ENCODE data around the gene LRP8.

The LRP8 gene

GRCh38 chr1:53348486-53349368 lies 20.9 kb upstream of the LRP8 start:
- Histone ChIP-seq H3K4me1 (ENCODE audit: low read length) (no peaks in the 10 kb centered on the region), H3K36me3 (replicated peaks; ENCODE audit: insufficient read depth, low read length) (no peaks in the 10 kb centered on the region), H2AFZ (ENCODE audit: low read length) (no peak overlapping the region), H3K79me2 (ENCODE audit: low read length) (no peaks in the 10 kb centered on the region), H3K9ac (ENCODE audit: low read length) (no peak overlapping the region), H4K20me1 (ENCODE audit: insufficient read depth, low read length) (no peaks in the 10 kb centered on the region), H3K27ac (ENCODE audit: low read length) (no peak overlapping the region), H3K4me3 (ENCODE audit: low read length) (no peak overlapping the region), H3F3A (ENCODE audit: insufficient read depth, low read length) (no peaks in the 10 kb centered on the region), H3K27me3 (replicated peaks; ENCODE audit: insufficient read depth, low read length) (no peaks in the 10 kb centered on the region), H3K9me3 (replicated peaks; ENCODE audit: insufficient read depth, low read length) (no peaks in the 10 kb centered on the region), H3K4me2 (ENCODE audit: low read depth, low read length) (no peak overlapping the region), H3K9me2 (replicated peaks; ENCODE audit: insufficient read depth, low read length) (no peaks in the 10 kb centered on the region)
- DNase-seq = no peak
- TF ChIP-seq CTCF (IDR thresholded peaks at IDR 0.05; ENCODE audit: low read length) (no peak), EZH2phosphoT487 (IDR thresholded peaks at IDR 0.05; ENCODE audit: low read length) (no peak)

- H3K79me2 ChIP-seq (ENCODE audit: low read length) = no peaks in the 10 kb centered on the region
- H3K4me1 ChIP-seq (ENCODE audit: low read length) = no peaks in the 10 kb centered on the region
- no peaks in the 10 kb centered on the region for H3F3A ChIP-seq (ENCODE audit: insufficient read depth, low read length)
- no peak for DNase-seq
- H3K9me3 ChIP-seq (replicated peaks; ENCODE audit: insufficient read depth, low read length) = no peaks in the 10 kb centered on the region
- no peaks in the 10 kb centered on the region for H3K27me3 ChIP-seq (replicated peaks; ENCODE audit: insufficient read depth, low read length)
- H4K20me1 ChIP-seq (ENCODE audit: insufficient read depth, low read length) = no peaks in the 10 kb centered on the region
- H3K4me3 ChIP-seq (ENCODE audit: low read length) = no peak overlapping the region
- H3K9me2 ChIP-seq (replicated peaks; ENCODE audit: insufficient read depth, low read length) = no peaks in the 10 kb centered on the region
- no peaks in the 10 kb centered on the region for H3K36me3 ChIP-seq (replicated peaks; ENCODE audit: insufficient read depth, low read length)
- no peak overlapping the region for H2AFZ ChIP-seq (ENCODE audit: low read length)
- no peak overlapping the region for H3K27ac ChIP-seq (ENCODE audit: low read length)
- TF ChIP-seq CTCF (IDR thresholded peaks at IDR 0.05; ENCODE audit: low read length) = no peak
- TF ChIP-seq EZH2 (optimal IDR thresholded peaks at IDR 0.05; ENCODE audit: low read depth, low read length) = no peak
- TF ChIP-seq EZH2phosphoT487 (IDR thresholded peaks at IDR 0.05; ENCODE audit: low read length) = no peak
- H3K9ac ChIP-seq (ENCODE audit: low read length) = no peak overlapping the region
- H3K4me2 ChIP-seq (ENCODE audit: low read depth, low read length) = no peak overlapping the region
Observed at GRCh38 chr1:53346814-53347176, 18.9 kb upstream of the LRP8 start.

- Histone ChIP-seq H3K27ac (ENCODE audit: low read length) (no peak overlapping the region), H3F3A (ENCODE audit: insufficient read depth, low read length) (no peaks in the 10 kb centered on the region), H3K9ac (ENCODE audit: low read length) (no peak overlapping the region), H3K27me3 (replicated peaks; ENCODE audit: insufficient read depth, low read length) (no peaks in the 10 kb centered on the region), H3K4me1 (ENCODE audit: low read length) (no peaks in the 10 kb centered on the region), H3K4me3 (ENCODE audit: low read length) (no peak overlapping the region), H3K4me2 (ENCODE audit: low read depth, low read length) (no peak overlapping the region), H3K36me3 (replicated peaks; ENCODE audit: insufficient read depth, low read length) (no peaks in the 10 kb centered on the region), H3K9me2 (replicated peaks; ENCODE audit: insufficient read depth, low read length) (no peaks in the 10 kb centered on the region), H4K20me1 (ENCODE audit: insufficient read depth, low read length) (no peaks in the 10 kb centered on the region), H2AFZ (ENCODE audit: low read length) (no peak overlapping the region), H3K79me2 (ENCODE audit: low read length) (no peaks in the 10 kb centered on the region), H3K9me3 (replicated peaks; ENCODE audit: insufficient read depth, low read length) (no peaks in the 10 kb centered on the region)
- TF ChIP-seq EZH2phosphoT487 (IDR thresholded peaks at IDR 0.05; ENCODE audit: low read length) (no peak), EZH2 (optimal IDR thresholded peaks at IDR 0.05; ENCODE audit: low read depth, low read length) (no peak), CTCF (IDR thresholded peaks at IDR 0.05; ENCODE audit: low read length) (no peak)
- no peak for DNase-seq
Observed at GRCh38 chr1:53345996-53346813, 18.3 kb upstream of the LRP8 start.

All from MM.1S (cell line).